ENCODE results near the gene TATDN2. TPM values are rescaled to one million over a fixed set of nuclear protein-coding genes. Genes with fewer than 3 reads are reported as not detected.

TATDN2 gene
- total RNA-seq, 4 donors from 2014 or later: 22.7 to 59.7 (median 28.2) TPM

GRCh38 chr3:10217359-10217758, 30.9 kb upstream of the TATDN2 start:
- 67 to 95% methylated on average over 3 of the region's 3 CpGs for WGBS, 2 donors (ENCODE audit: low coverage in 1 of 2)
- no peaks in the 10 kb centered on the region for H3K36me3 ChIP-seq

DNA sequence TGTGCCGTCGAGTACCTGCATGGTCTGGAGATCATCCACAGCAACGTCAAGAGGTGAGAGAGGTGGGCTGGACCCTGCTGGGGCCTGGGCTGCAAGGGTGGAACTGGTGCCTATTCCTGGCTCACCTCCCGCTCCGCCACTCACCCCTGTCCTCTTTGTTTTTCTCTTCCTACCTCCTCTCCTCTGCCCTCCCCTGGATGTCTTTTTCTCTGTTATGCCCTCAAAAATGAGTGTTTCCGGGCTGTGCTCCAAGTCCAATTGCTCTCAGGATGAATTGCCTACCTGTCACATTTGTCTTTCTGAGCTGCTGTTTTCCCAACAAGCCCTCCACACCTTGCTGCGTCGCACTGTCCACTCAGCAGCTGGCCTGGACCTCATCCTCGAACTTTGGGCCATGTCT, 28.5 kb upstream of the TATDN2 start:
- Histone ChIP-seq H3K27me3 (no peaks in the 10 kb centered on the region), H3K4me3 (no peak overlapping the region), H3K36me3 (no peaks in the 10 kb centered on the region), H3K27ac (peak overlapping the region in 2 of 4 donors; percentile 21 to 61), H3K9me3 (no peaks in the 10 kb centered on the region), H3K4me1 (peaks cover 0 to 20% (median 5%) of the 10 kb centered on the region in 4 donors)
- 50 to 86% methylated on average over 3 to 9 of the region's 9 CpGs for WGBS, 2 donors (ENCODE audit: low coverage in 1 of 2)
- TF ChIP-seq POLR2AphosphoS5 (IDR thresholded peaks at IDR 0.05) (no peak), EP300 (IDR thresholded peaks at IDR 0.05; ENCODE audit: low read depth) (no peak), CTCF (IDR thresholded peaks at IDR 0.05) (no peak), POLR2A (IDR thresholded peaks at IDR 0.05) (no peak)
- no peak for DNase-seq
- in situ Hi-C loops (cut with MboI; ENCODE audit: low pct_ligation_motif_present in 1 of 4, low pct_unique_long_range_greater_than_20kb in 1 of 4, low sequenced_read_pairs in 3 of 4) (loop anchor here in 3 of 4 donors (10.0 kb wide), 1 partner anchor 55 kb away; the partner anchor contains the start of gene IRAK2 (in 3 of the 3)), intact Hi-C loops (cut with DNase I; ENCODE audit: low total_unique reads) (loop anchor here (10.0 kb wide), 1 partner anchor 55 kb away; the partner anchor contains the start of gene IRAK2)

More at GRCh38 chr3:10217359-10217758, 30.9 kb upstream of the TATDN2 start:
- no peak for DNase-seq
- Histone ChIP-seq H3K27ac (no peak overlapping the region), H3K9me3 (no peaks in the 10 kb centered on the region), H3K4me1 (peaks cover 0 to 6% (median 0%) of the 10 kb centered on the region in 4 donors), H3K27me3 (no peaks in the 10 kb centered on the region), H3K4me3 (no peak overlapping the region)
- TF ChIP-seq EP300 (IDR thresholded peaks at IDR 0.05; ENCODE audit: low read depth) (no peak), POLR2A (IDR thresholded peaks at IDR 0.05) (no peak), CTCF (IDR thresholded peaks at IDR 0.05) (no peak), POLR2AphosphoS5 (IDR thresholded peaks at IDR 0.05) (no peak)
- in situ Hi-C loops (cut with MboI; ENCODE audit: low pct_ligation_motif_present in 1 of 4, low pct_unique_long_range_greater_than_20kb in 1 of 4, low sequenced_read_pairs in 3 of 4) (loop anchor here in 1 of 4 donors (10.0 kb wide), 1 partner anchor 53 kb away; the partner anchor contains the start of gene IRAK2), intact Hi-C loops (cut with DNase I; ENCODE audit: low total_unique reads) (no loop called here)

GRCh38 chr3:10223676-10224639, 24.3 kb upstream of the TATDN2 start:
- Histone ChIP-seq H3K4me1 (peaks cover 6 to 28% (median 11%) of the 10 kb centered on the region in 4 donors), H3K4me3 (no peak overlapping the region), H3K9me3 (no peaks in the 10 kb centered on the region), H3K27me3 (no peaks in the 10 kb centered on the region), H3K27ac (peak overlapping the region in 3 of 4 donors; percentile 28 to 55 (median 30)), H3K36me3 (no peaks in the 10 kb centered on the region)
- WGBS, 2 donors (ENCODE audit: low coverage in 1 of 2): 70 to 100% methylated on average over 7 to 10 of the region's 10 CpGs
- TF ChIP-seq EP300 (IDR thresholded peaks at IDR 0.05; ENCODE audit: low read depth) (no peak), CTCF (IDR thresholded peaks at IDR 0.05) (no peak), POLR2AphosphoS5 (IDR thresholded peaks at IDR 0.05) (no peak), POLR2A (IDR thresholded peaks at IDR 0.05) (no peak)
- intact Hi-C loops (cut with DNase I; ENCODE audit: low total_unique reads): loop anchor here (10.0 kb wide), 1 partner anchor 59 kb away; the partner anchor contains the start of gene IRAK2
- peak; percentile 62 for DNase-seq
- in situ Hi-C loops (cut with MboI; ENCODE audit: low pct_ligation_motif_present in 1 of 4, low pct_unique_long_range_greater_than_20kb in 1 of 4, low sequenced_read_pairs in 3 of 4): loop anchor here in 2 of 4 donors (10.0 kb wide), 1 partner anchor 59 kb away; the partner anchor contains the start of gene IRAK2 (in 2 of the 2)

Measured in transverse colon (tissue), 4 donors.